PC-3 (cell line): Measurements from ENCODE around the gene MTFMT.

ENCODE experiments used
- CTCF ChIP-seq: fragments of 300-600 bp; sonication (generic); conservative IDR thresholded peaks from 2 replicates; pipeline ENCODE4 v1.5.1; 2017; ENCODE audit warnings: antibody characterized with exemption, low read depth, mild to moderate bottlenecking, low read length
- EZH2 ChIP-seq: fragments of 300-600 bp; sonication (generic); IDR thresholded peaks from one replicate; pipeline ENCODE4 v1.6.1; 2017; ENCODE audit warnings: antibody characterized with exemption, mild to moderate bottlenecking, low read length; ENCODE audit not compliant: unreplicated experiment
- EZH2phosphoT487 ChIP-seq: fragments of 300-600 bp; sonication (generic); IDR thresholded peaks from 2 replicates; pipeline ENCODE4 v1.6.1; 2018; ENCODE audit warnings: mild to moderate bottlenecking, antibody characterized with exemption, low read length, borderline replicate concordance

- no peak for TF ChIP-seq CTCF
- TF ChIP-seq EZH2phosphoT487: no peak
- TF ChIP-seq EZH2: no peak
Measured at GRCh38 chr15:64997066-64997465, 32.4 kb downstream of the MTFMT start.
